Measurements from ENCODE around the gene SLC19A1.

DNA sequence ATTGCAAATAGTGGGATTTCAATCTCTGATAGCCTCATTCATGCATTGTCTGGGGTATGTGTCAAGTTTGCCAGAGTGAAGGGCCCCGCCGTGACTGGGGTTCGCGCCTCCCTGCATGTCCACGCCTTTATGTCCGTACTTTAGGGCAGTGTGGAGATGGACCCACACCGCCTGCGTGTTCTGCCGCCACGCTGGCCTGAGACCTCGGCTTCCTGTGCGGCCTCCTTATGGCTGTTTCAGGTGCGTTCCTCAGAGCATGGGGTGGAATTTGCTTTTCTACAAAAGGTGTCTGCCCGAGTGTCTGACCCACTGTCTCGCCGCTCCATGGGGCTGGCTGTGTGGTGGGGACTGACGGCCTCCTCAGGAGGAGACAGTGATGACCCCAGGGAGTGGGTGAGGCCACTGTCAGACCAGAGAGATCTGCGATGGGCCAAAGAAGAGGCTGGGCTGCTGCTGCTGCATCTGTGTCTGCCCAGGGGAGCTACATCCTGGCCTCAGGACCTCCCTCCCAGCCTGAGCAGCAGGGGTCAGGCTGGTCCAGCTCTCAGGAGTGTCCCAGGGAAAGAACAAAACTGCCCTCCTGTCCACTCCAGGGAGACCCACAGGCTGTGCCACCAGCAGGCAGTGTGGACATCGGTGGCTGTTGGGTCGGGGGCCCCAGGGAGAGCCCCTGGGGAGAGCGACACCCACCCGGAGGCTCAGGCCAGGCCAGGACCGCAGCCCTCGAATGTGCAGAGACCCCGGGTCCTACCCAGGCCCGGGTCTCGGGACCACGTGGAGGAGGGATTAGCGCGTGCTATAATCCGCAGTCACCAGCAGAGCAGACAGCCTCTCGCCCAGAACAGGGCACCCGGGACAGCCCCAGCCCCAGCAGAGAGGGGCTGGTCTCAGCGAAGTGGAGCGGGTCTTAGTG is 9.8 kb upstream of the SLC19A1 start:
- TF ChIP-seq, protein P1, sequence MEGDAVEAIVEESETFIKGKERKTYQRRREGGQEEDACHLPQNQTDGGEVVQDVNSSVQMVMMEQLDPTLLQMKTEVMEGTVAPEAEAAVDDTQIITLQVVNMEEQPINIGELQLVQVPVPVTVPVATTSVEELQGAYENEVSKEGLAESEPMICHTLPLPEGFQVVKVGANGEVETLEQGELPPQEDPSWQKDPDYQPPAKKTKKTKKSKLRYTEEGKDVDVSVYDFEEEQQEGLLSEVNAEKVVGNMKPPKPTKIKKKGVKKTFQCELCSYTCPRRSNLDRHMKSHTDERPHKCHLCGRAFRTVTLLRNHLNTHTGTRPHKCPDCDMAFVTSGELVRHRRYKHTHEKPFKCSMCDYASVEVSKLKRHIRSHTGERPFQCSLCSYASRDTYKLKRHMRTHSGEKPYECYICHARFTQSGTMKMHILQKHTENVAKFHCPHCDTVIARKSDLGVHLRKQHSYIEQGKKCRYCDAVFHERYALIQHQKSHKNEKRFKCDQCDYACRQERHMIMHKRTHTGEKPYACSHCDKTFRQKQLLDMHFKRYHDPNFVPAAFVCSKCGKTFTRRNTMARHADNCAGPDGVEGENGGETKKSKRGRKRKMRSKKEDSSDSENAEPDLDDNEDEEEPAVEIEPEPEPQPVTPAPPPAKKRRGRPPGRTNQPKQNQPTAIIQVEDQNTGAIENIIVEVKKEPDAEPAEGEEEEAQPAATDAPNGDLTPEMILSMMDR (IDR thresholded peaks at IDR 0.05): no peak
- no peak for TF ChIP-seq POLR2AphosphoS5 (IDR thresholded peaks at IDR 0.05)
- TF ChIP-seq POLR2A (IDR thresholded peaks at IDR 0.05): no peak
